HepG2 (cell line): Measurements from ENCODE around the gene ANKRD55. TPM values are rescaled to one million over a fixed set of nuclear protein-coding genes. Genes with fewer than 3 reads are reported as not detected.
A peak's percentile ranks its signal among the peaks of the same experiment; 100 is the strongest.

Experiments used
- ATAC-seq: fragments of 200-7000 bp; cut with Tn5 transposase; 3 replicates; pipeline ENCODE4 v1.9.1; 2020; ENCODE audit warnings: mild to moderate bottlenecking, moderate library complexity
- BruUV-seq: library from RNA; stranded (reverse); fragments of 400-500 nt; replicated peaks from 2 replicates; lab custom pipeline; 2021; lab: Mats Ljungman, UMichigan
- CTCF ChIA-PET: fragments of 300-600 bp; formaldehyde crosslinking; extraction: SDS; loops from one replicate; lab custom pipeline; 2021; ENCODE audit warnings: low total read pairs, inconsistent platforms, low intra/inter-chr PET ratio; lab: Yijun Ruan, JAX
- POLR2A ChIA-PET: fragments of 350-600 bp; sonication (Branson Sonifier 250); formaldehyde crosslinking; loops from one replicate; lab custom pipeline; 2020; ENCODE audit warnings: antibody characterized with exemption, inconsistent platforms; lab: Yijun Ruan, JAX
- DNase-seq: peaks from one replicate; pipeline ENCODE4 v3.0.0-alpha.2; 2015; ENCODE audit warnings: low spot score
- FAIRE-seq: peaks from 3 replicates; lab custom pipeline; 2011; peaks lifted over from hg19 to GRCh38; lab: Jason Lieb, UNC
- H2AFZ ChIP-seq: one replicate; pipeline ENCODE4 v1.6.1; 2011; ENCODE audit warnings: low read length, inconsistent platforms
- H3K27ac ChIP-seq: fragments of 300-600 bp; 3 replicates; pipeline ENCODE4 v1.8.0; 2011; ENCODE audit warnings: mixed run types, mild to moderate bottlenecking, mixed read lengths, low read length, inconsistent platforms; ENCODE audit not compliant: insufficient read depth; ENCODE audit errors: extremely low read length
- H3K27me3 ChIP-seq, 2 experiments: fragments of 200-600 bp in 1 of 2; 2 replicates in 1 of 2; 3 replicates in 1 of 2; pipeline versions ENCODE4 v1.6.0 to v1.8.0; 2011; ENCODE audit warnings: low read length in 2 of 2, mild to moderate bottlenecking in 2 of 2, moderate library complexity in 2 of 2, inconsistent platforms in 1 of 2; ENCODE audit not compliant: insufficient read depth in 2 of 2, control insufficient read depth in 1 of 2
- H3K36me3 ChIP-seq, 2 experiments: fragments of 200-600 bp in 1 of 2; replicated peaks in 1 of 2; 2 replicates in 1 of 2; 3 replicates in 1 of 2; pipeline versions ENCODE4 v1.5.1 to v1.8.0; 2011; ENCODE audit warnings: low read length in 2 of 2, inconsistent platforms in 1 of 2; ENCODE audit not compliant: insufficient read depth in 2 of 2, control insufficient read depth in 1 of 2
- H3K4me1 ChIP-seq: 2 replicates; pipeline ENCODE4 v1.5.1; 2012; ENCODE audit warnings: low read length, inconsistent platforms; ENCODE audit not compliant: insufficient read depth
- H3K4me2 ChIP-seq: 2 replicates; pipeline ENCODE4 v1.6.0; 2011; ENCODE audit warnings: low read depth, low read length, inconsistent platforms
- H3K4me3 ChIP-seq, 3 experiments: fragments of 200-600 bp in 1 of 3; sonication (generic), shearing (Covaris generic) in 1 of 3; replicated peaks in 1 of 3; 2 replicates each; pipeline ENCODE4 v1.5.1; 2011 to 2016; ENCODE audit warnings: low read length in 3 of 3, inconsistent platforms in 2 of 3, low read depth in 2 of 3, mild to moderate bottlenecking in 2 of 3, control low read depth in 1 of 3, mixed read lengths in 1 of 3; ENCODE audit not compliant: insufficient read depth in 1 of 3
- H3K79me2 ChIP-seq: one replicate; pipeline ENCODE4 v1.6.1; 2011; ENCODE audit warnings: low read length, inconsistent platforms; ENCODE audit not compliant: insufficient read depth
- H3K9ac ChIP-seq: 2 replicates; pipeline ENCODE4 v1.6.0; 2011; ENCODE audit warnings: mild to moderate bottlenecking, low read depth, low read length, inconsistent platforms; ENCODE audit not compliant: insufficient read depth
- H3K9me3 ChIP-seq: 2 replicates; pipeline ENCODE4 v1.5.1; 2012; ENCODE audit warnings: mild to moderate bottlenecking, low read length
- H4K20me1 ChIP-seq: 2 replicates; pipeline ENCODE4 v1.6.0; 2011; ENCODE audit warnings: inconsistent platforms, mild to moderate bottlenecking, low read length, moderate library complexity; ENCODE audit not compliant: insufficient read depth
- ATF7 ChIP-seq, 2 experiments: fragments of 450-650 bp in 1 of 2; sonication (generic) in 1 of 2; formaldehyde crosslinking in 1 of 2; IDR thresholded peaks; 2 replicates each; pipeline versions ENCODE4 v1.4.0 to v1.6.1; 2016 to 2020; ENCODE audit warnings: antibody characterized with exemption in 1 of 2, mild to moderate bottlenecking in 1 of 2, missing genetic modification reagents in 1 of 2
- BHLHE40 ChIP-seq: IDR thresholded peaks from 2 replicates; pipeline ENCODE4 v1.6.1; 2011; ENCODE audit warnings: low read length, improper control_type of control experiment
- BRCA1 ChIP-seq: sonication (generic); formaldehyde crosslinking; IDR thresholded peaks from 2 replicates; pipeline ENCODE4 v1.4.0; 2020; ENCODE audit warnings: missing genetic modification reagents
- EP300 ChIP-seq, 3 experiments: sonication (generic) in 1 of 3; formaldehyde crosslinking in 1 of 3; IDR thresholded peaks; 2 replicates each; pipeline versions ENCODE4 v1.5.1 to v1.6.1; 2011 to 2020; ENCODE audit warnings: low read depth in 2 of 3, low read length in 2 of 3, borderline replicate concordance in 1 of 3, improper control_type of control experiment in 1 of 3, mild to moderate bottlenecking in 1 of 3, missing genetic modification reagents in 1 of 3, moderate library complexity in 1 of 3
- FOXP4 ChIP-seq: sonication (generic); formaldehyde crosslinking; IDR thresholded peaks from 2 replicates; pipeline ENCODE4 v1.4.0; 2020; ENCODE audit warnings: missing genetic modification reagents
- KAT8 ChIP-seq: IDR thresholded peaks from 2 replicates; pipeline ENCODE4 v1.6.1; 2016; ENCODE audit warnings: missing genetic modification reagents, missing compliant biosample characterization
- KDM4B ChIP-seq: sonication (generic); formaldehyde crosslinking; IDR thresholded peaks from 2 replicates; pipeline ENCODE4 v1.4.0; 2020; ENCODE audit warnings: missing genetic modification reagents
- NR2C2 ChIP-seq: sonication (generic); formaldehyde crosslinking; IDR thresholded peaks from 2 replicates; pipeline ENCODE4 v1.4.0; 2020; ENCODE audit warnings: missing genetic modification reagents, mild to moderate bottlenecking, moderate library complexity, borderline replicate concordance
- NRL ChIP-seq: sonication (generic); formaldehyde crosslinking; IDR thresholded peaks from 2 replicates; pipeline ENCODE4 v1.5.0; 2020; ENCODE audit warnings: missing genetic modification reagents, mild to moderate bottlenecking, moderate library complexity, borderline replicate concordance
- ZNF276 ChIP-seq: sonication (generic); formaldehyde crosslinking; IDR thresholded peaks from 2 replicates; pipeline ENCODE4 v1.4.0; 2020; ENCODE audit warnings: mild to moderate bottlenecking, low read depth, missing genetic modification reagents
- ZSCAN12 ChIP-seq: sonication (generic); formaldehyde crosslinking; IDR thresholded peaks from 2 replicates; pipeline ENCODE4 v1.9.0; 2021; ENCODE audit warnings: mild to moderate bottlenecking, missing genetic modification reagents
- WGBS: methylation state at CpG from one replicate; pipeline ENCODE4 v1.1.6; 2017; ENCODE audit warnings: low lambda C conversion rate; 5-methylcytosine and 5-hydroxymethylcytosine counted together
- in situ Hi-C: cut with HindIII; loops from 2 replicates; pipeline ENCODE4 v1.10.0; 2017; ENCODE audit warnings: low pct_unique_long_range_greater_than_20kb; ENCODE audit not compliant: extremely low pct_ligation_motif_present
- intact Hi-C: fragments of 100-400 bp; cut with micrococcal nuclease; formaldehyde crosslinking; loops from one replicate; pipeline ENCODE4 v1.10.0; 2022; ENCODE audit not compliant: unreplicated experiment
- polyA plus RNA-seq, 8 experiments: library from polyadenylated mRNA; depleted of rRNA in 3 of 8; stranded (reverse) in 7 of 8; unstranded in 1 of 8; fragments of >200 nt; fragmentation: Illumina TruSeq in 4 of 8; extraction: Trizol in 4 of 8; gene quantifications; 2 replicates each; pipeline versions ENCODE4 v1.2.1 to v1.2.3, GENCODE V29; 2011 to 2016; ENCODE audit warnings: low read depth in 4 of 8, missing spikeins in 1 of 8, mixed read lengths in 1 of 8; ENCODE audit not compliant: insufficient read depth in 1 of 8
- total RNA-seq, 5 experiments: library from RNA; depleted of rRNA; stranded (reverse); fragments of >200 nt; fragmentation: Illumina TruSeq; extraction: Trizol; gene quantifications; 2 replicates each; pipeline ENCODE4 v1.2.3, GENCODE V29; 2016; ENCODE audit warnings: low read depth in 1 of 5
- TF ChIP-seq, protein P1 (sequence below): sonication (generic); formaldehyde crosslinking; IDR thresholded peaks from 2 replicates; pipeline ENCODE4 v1.4.0; 2020; ENCODE audit warnings: mild to moderate bottlenecking, missing genetic modification reagents

ANKRD55 gene
- total and polyA plus RNA-seq, 2 of the 13 experiments (the other 11 are each of a cell fraction or from before 2014, with no cell fraction given), result 0.11 to 0.28 TPM

DNA sequence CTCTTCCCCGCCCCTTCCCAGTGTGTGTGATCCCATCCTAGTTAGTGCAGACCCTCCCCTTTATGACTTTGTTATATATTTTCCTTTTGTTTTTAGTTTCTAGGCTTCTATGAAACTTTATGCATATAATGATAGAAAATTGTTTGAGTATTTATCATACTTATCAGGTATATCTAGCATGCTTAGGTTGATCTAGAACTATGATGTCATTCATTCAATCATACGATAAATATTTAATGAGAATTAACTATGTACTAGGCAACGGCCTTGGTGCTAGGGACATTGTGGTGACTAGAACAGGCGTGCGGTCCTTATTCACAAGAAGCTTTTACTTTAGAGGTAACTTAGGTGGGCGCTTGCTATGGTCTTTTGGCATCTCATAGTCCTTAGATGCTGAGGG is 13.6 kb upstream of the ANKRD55 start:
- Histone ChIP-seq H3K36me3 (no peaks in the 10 kb centered on the region), H3K79me2 (no peaks in the 10 kb centered on the region), H3K4me1 (no peaks in the 10 kb centered on the region), H3K27ac (no peak overlapping the region), H3K4me2 (no peak overlapping the region), H3K27me3 (no peaks in the 10 kb centered on the region; a peak in 1 of 5 replicates), H3K9me3 (peaks cover 12% of the 10 kb centered on the region), H4K20me1 (no peaks in the 10 kb centered on the region), H2AFZ (no peak overlapping the region), H3K4me3 (no peak overlapping the region), H3K9ac (no peak overlapping the region)
- 53% methylated on average over 6 of the region's 6 CpGs for WGBS
- FAIRE-seq (no peak), DNase-seq (no peak), ATAC-seq (no peak)
- CTCF ChIA-PET, result no interaction called here
- POLR2A ChIA-PET, result no interaction called here
- TF ChIP-seq, protein P1, sequence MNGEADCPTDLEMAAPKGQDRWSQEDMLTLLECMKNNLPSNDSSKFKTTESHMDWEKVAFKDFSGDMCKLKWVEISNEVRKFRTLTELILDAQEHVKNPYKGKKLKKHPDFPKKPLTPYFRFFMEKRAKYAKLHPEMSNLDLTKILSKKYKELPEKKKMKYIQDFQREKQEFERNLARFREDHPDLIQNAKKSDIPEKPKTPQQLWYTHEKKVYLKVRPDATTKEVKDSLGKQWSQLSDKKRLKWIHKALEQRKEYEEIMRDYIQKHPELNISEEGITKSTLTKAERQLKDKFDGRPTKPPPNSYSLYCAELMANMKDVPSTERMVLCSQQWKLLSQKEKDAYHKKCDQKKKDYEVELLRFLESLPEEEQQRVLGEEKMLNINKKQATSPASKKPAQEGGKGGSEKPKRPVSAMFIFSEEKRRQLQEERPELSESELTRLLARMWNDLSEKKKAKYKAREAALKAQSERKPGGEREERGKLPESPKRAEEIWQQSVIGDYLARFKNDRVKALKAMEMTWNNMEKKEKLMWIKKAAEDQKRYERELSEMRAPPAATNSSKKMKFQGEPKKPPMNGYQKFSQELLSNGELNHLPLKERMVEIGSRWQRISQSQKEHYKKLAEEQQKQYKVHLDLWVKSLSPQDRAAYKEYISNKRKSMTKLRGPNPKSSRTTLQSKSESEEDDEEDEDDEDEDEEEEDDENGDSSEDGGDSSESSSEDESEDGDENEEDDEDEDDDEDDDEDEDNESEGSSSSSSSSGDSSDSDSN (CRISPR knock-in tag), result no peak
- TF ChIP-seq NRL (no peak), NR2C2 (no peak), BRCA1 (CRISPR knock-in tag) (no peak), KAT8 (CRISPR knock-in tag) (no peak), ATF7 (IDR thresholded peaks at IDR 0.05) (peak; percentile 61), ATF7 (CRISPR knock-in tag; IDR thresholded peaks at IDR 0.05) (no peak), ZSCAN12 (no peak)
- no TSS peak for BruUV-seq
- intact Hi-C loops, result no loop called here
- in situ Hi-C loops, result no loop called here

DNA sequence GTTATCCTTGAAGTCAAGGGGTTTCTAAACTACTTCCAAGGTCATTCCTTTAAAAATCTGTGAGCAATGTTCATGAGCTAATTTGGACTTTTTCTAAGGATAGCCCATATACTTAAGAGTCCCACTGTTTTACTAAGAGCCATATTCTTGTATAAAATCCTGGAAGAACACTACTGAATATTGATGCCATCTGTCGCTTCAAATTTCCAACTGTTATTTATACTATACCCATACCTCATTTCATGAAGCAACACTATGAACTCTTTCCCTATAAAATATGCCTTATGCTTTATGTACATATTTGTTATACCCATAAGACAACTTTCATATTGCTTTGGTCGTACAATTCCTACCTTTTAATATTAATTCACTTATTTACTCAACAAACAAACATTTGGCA is 12.4 kb upstream of the ANKRD55 start:
- H3K27ac ChIP-seq, result no peak overlapping the region
- FAIRE-seq (no peak), DNase-seq (no peak)
- H2AFZ ChIP-seq, result no peak overlapping the region
- POLR2A ChIA-PET, result no interaction called here
- TF ChIP-seq BHLHE40 (no peak), EP300 (IDR thresholded peaks at IDR 0.05; ENCODE audit: low read depth in 2 of 2, low read length in 2 of 2) (no peak), EP300 (CRISPR knock-in tag; IDR thresholded peaks at IDR 0.05; ENCODE audit: borderline replicate concordance) (no peak), FOXP4 (CRISPR knock-in tag) (no peak), KDM4B (CRISPR knock-in tag) (no peak), ZNF276 (CRISPR knock-in tag) (no peak)
- TF ChIP-seq, all 625 proteins: peak for 0
- in situ Hi-C loops, result no loop called here
- Histone ChIP-seq H3K9ac (no peak overlapping the region), H3K4me1 (no peaks in the 10 kb centered on the region), H3K27me3 (no peaks in the 10 kb centered on the region; a peak in 1 of 5 replicates), H3K9me3 (peaks cover 12% of the 10 kb centered on the region), H3K4me2 (no peak overlapping the region), H3K79me2 (no peaks in the 10 kb centered on the region), H4K20me1 (no peaks in the 10 kb centered on the region), H3K4me3 (no peak overlapping the region), H3K36me3 (no peaks in the 10 kb centered on the region)
- BruUV-seq, result no TSS peak
- CTCF ChIA-PET, result no interaction called here
- no peak for ATAC-seq
- WGBS, result 2% methylated on average over 2 of the region's 2 CpGs
- intact Hi-C loops, result no loop called here
